GM13977 (cell line): Measurements from ENCODE around the gene FRS3.

ENCODE experiments used
- DNase-seq: peaks from one replicate; pipeline ENCODE4 v3.0.0; 2012; ENCODE audit warnings: low spot score
- in situ Hi-C: fragments of 300-500 bp; cut with MboI; formaldehyde crosslinking; loops from one replicate; pipeline ENCODE4 v1.12.0; 2022; ENCODE audit warnings: low sequenced_read_pairs, low pct_unique_long_range_greater_than_20kb, mixed read lengths, inconsistent platforms; ENCODE audit not compliant: unreplicated experiment
- TF ChIP-seq, protein P1 (sequence below): IDR thresholded peaks from 2 replicates; pipeline ENCODE4 v1.5.1; 2012; ENCODE audit warnings: mild to moderate bottlenecking, control low read depth; ENCODE audit not compliant: insufficient read depth; ENCODE audit errors: extremely low read depth, missing control alignments

FRS3 gene

GRCh38 chr6:41805830-41806774 lies 26.4 kb upstream of the FRS3 start:
- DNase-seq = no peak
- TF ChIP-seq, protein P1, sequence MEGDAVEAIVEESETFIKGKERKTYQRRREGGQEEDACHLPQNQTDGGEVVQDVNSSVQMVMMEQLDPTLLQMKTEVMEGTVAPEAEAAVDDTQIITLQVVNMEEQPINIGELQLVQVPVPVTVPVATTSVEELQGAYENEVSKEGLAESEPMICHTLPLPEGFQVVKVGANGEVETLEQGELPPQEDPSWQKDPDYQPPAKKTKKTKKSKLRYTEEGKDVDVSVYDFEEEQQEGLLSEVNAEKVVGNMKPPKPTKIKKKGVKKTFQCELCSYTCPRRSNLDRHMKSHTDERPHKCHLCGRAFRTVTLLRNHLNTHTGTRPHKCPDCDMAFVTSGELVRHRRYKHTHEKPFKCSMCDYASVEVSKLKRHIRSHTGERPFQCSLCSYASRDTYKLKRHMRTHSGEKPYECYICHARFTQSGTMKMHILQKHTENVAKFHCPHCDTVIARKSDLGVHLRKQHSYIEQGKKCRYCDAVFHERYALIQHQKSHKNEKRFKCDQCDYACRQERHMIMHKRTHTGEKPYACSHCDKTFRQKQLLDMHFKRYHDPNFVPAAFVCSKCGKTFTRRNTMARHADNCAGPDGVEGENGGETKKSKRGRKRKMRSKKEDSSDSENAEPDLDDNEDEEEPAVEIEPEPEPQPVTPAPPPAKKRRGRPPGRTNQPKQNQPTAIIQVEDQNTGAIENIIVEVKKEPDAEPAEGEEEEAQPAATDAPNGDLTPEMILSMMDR = no peak
- in situ Hi-C loops = no loop called here

DNA sequence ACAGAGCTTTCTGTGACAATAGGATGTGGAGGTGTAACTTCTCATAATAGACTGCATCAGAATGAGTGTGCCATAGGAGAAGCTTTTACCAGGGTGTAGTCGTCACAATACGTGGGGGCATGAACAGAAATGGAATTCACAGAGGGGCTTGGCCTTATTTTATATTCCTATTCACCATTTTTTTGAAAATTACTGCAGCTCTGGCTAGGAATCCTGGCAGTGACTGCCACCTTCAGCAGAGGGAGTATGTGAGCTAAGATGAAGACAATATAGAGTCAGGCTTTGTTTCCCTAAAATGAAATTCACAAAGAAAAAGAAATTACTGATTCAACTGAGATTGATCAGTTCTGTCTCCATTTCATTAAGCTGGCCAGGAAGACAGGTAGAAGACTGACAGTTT lies 21.7 kb upstream of the FRS3 start:
- in situ Hi-C loops = no loop called here
- no peak for DNase-seq
- TF ChIP-seq, protein P1 = peak; percentile 48

- in situ Hi-C loops = no loop called here
- TF ChIP-seq, protein P1 = no peak
- DNase-seq = no peak
Observed at GRCh38 chr6:41799559-41799911, 19.8 kb upstream of the FRS3 start.

GRCh38 chr6:41798901-41799558 lies 19.3 kb upstream of the FRS3 start:
- in situ Hi-C loops = no loop called here
- DNase-seq = no peak
- TF ChIP-seq, protein P1 = no peak

GRCh38 chr6:41796474-41796873 lies 16.8 kb upstream of the FRS3 start:
- in situ Hi-C loops = no loop called here
- TF ChIP-seq, protein P1 = no peak
- DNase-seq = no peak

- in situ Hi-C loops = no loop called here
- TF ChIP-seq, protein P1 = no peak
- no peak for DNase-seq
Observed at GRCh38 chr6:41791984-41792383, 12.3 kb upstream of the FRS3 start.
